Trophoblast cell (in vitro differentiated cells and primary cell): ENCODE results near the gene MAP3K20.

Source experiments
- DNase-seq, 2 donors: peaks; one replicate each; pipeline ENCODE4 v3.0.0-alpha.2; 2016
- H2AFZ ChIP-seq: 2 replicates; pipeline ENCODE4 v1.6.1; 2013; ENCODE audit warnings: low read length, moderate library complexity, mild to moderate bottlenecking; ENCODE audit not compliant: insufficient read depth, poor library complexity
- H2AK5ac ChIP-seq: 2 replicates; pipeline ENCODE4 v1.6.1; 2013; ENCODE audit warnings: mild to moderate bottlenecking, low read length
- H2BK120ac ChIP-seq: 2 replicates; pipeline ENCODE4 v1.6.1; 2013; ENCODE audit warnings: low read length, mild to moderate bottlenecking, moderate library complexity; ENCODE audit not compliant: insufficient read depth, poor library complexity
- H2BK12ac ChIP-seq: 2 replicates; pipeline ENCODE4 v1.6.1; 2013; ENCODE audit warnings: mild to moderate bottlenecking, low read length, moderate library complexity
- H2BK5ac ChIP-seq: 2 replicates; pipeline ENCODE4 v1.6.1; 2013; ENCODE audit warnings: low read length, low read depth, moderate library complexity, mild to moderate bottlenecking; ENCODE audit not compliant: poor library complexity
- H3K14ac ChIP-seq: 2 replicates; pipeline ENCODE4 v1.6.1; 2013; ENCODE audit warnings: mild to moderate bottlenecking, low read length
- H3K18ac ChIP-seq: 2 replicates; pipeline ENCODE4 v1.6.1; 2013; ENCODE audit warnings: mild to moderate bottlenecking, low read length
- H3K23ac ChIP-seq: 2 replicates; pipeline ENCODE4 v1.6.1; 2013; ENCODE audit warnings: low read length
- H3K27ac ChIP-seq: 2 replicates; pipeline ENCODE4 v1.5.1; 2013; ENCODE audit warnings: low read depth, mild to moderate bottlenecking, inconsistent platforms, low read length, moderate library complexity
- H3K27me3 ChIP-seq: 2 replicates; pipeline ENCODE4 v1.6.1; 2013; ENCODE audit warnings: inconsistent platforms, mild to moderate bottlenecking, low read length, moderate library complexity; ENCODE audit not compliant: insufficient read depth
- H3K36me3 ChIP-seq, 2 experiments: 1 replicate in 1 of 2; 2 replicates in 1 of 2; pipeline ENCODE4 v1.6.1; 2013; ENCODE audit warnings: low read length in 2 of 2, mild to moderate bottlenecking in 2 of 2, moderate library complexity in 1 of 2; ENCODE audit not compliant: insufficient read depth in 2 of 2, control insufficient read depth in 1 of 2
- H3K4ac ChIP-seq: 2 replicates; pipeline ENCODE4 v1.6.1; 2013; ENCODE audit warnings: low read depth, mild to moderate bottlenecking, low read length, moderate library complexity
- H3K4me1 ChIP-seq, 2 experiments: 1 replicate in 1 of 2; 2 replicates in 1 of 2; pipeline ENCODE4 v1.6.1; 2013; ENCODE audit warnings: low read length in 2 of 2, mild to moderate bottlenecking in 2 of 2, moderate library complexity in 1 of 2; ENCODE audit not compliant: insufficient read depth in 2 of 2, control insufficient read depth in 1 of 2
- H3K4me2 ChIP-seq: 2 replicates; pipeline ENCODE4 v1.6.1; 2013; ENCODE audit warnings: inconsistent platforms, mild to moderate bottlenecking, low read length, moderate library complexity
- H3K4me3 ChIP-seq: 2 replicates; pipeline ENCODE4 v1.5.1; 2013; ENCODE audit warnings: mild to moderate bottlenecking, low read depth, low read length, inconsistent platforms
- H3K79me1 ChIP-seq: one replicate; pipeline ENCODE4 v1.6.1; 2013; ENCODE audit warnings: low read length
- H3K79me2 ChIP-seq: 2 replicates; pipeline ENCODE4 v1.6.1; 2013; ENCODE audit warnings: low read length, mild to moderate bottlenecking; ENCODE audit not compliant: control insufficient read depth, insufficient read depth, poor library complexity
- H3K9ac ChIP-seq: 2 replicates; pipeline ENCODE4 v1.6.1; 2013; ENCODE audit warnings: mild to moderate bottlenecking, low read length
- H3K9me3 ChIP-seq: 2 replicates; pipeline ENCODE4 v1.6.1; 2013; ENCODE audit warnings: low read depth, mild to moderate bottlenecking, control low read depth, inconsistent platforms, low read length; ENCODE audit not compliant: insufficient read depth
- H4K12ac ChIP-seq: 2 replicates; pipeline ENCODE4 v1.6.1; 2013; ENCODE audit warnings: low read depth, mild to moderate bottlenecking, low read length, moderate library complexity
- H4K8ac ChIP-seq: 2 replicates; pipeline ENCODE4 v1.6.1; 2013; ENCODE audit warnings: low read depth, mild to moderate bottlenecking, low read length, moderate library complexity
- H4K91ac ChIP-seq: one replicate; pipeline ENCODE4 v1.6.1; 2013; ENCODE audit warnings: low read depth, mild to moderate bottlenecking, low read length, moderate library complexity
- WGBS: extraction: QIAGEN DNeasy Blood & Tissue Kit; methylation state at CpG from one replicate; pipeline ENCODE4 v1.1.7; 2013; ENCODE audit warnings: missing lambda C conversion rate; ENCODE audit not compliant: insufficient read length, insufficient coverage; ENCODE audit errors: extremely low coverage; 5-methylcytosine and 5-hydroxymethylcytosine counted together

Gene MAP3K20

GRCh38 chr2:173232956-173233744 lies 157.5 kb downstream of the MAP3K20 start:
- no peak overlapping the region for H2BK120ac ChIP-seq
- no peak overlapping the region for H3K18ac ChIP-seq
- no peak overlapping the region for H2BK12ac ChIP-seq
- H3K9me3 ChIP-seq, result peaks cover under 1% of the 10 kb centered on the region
- no peak overlapping the region for H3K9ac ChIP-seq
- no peak overlapping the region for H4K12ac ChIP-seq
- H2AFZ ChIP-seq, result no peak overlapping the region
- H2AK5ac ChIP-seq, result no peak overlapping the region
- no peak overlapping the region for H3K4me2 ChIP-seq
- H3K27me3 ChIP-seq, result no peaks in the 10 kb centered on the region
- no peaks in the 10 kb centered on the region for H3K79me1 ChIP-seq
- H3K23ac ChIP-seq, result no peak overlapping the region
- no peak for DNase-seq
- H3K4me1 ChIP-seq, result no peaks in the 10 kb centered on the region
- peaks cover 2 to 3% of the 10 kb centered on the region in 2 experiments for H3K36me3 ChIP-seq
- no peak overlapping the region for H3K27ac ChIP-seq
- H2BK5ac ChIP-seq, result no peak overlapping the region
- H3K14ac ChIP-seq, result no peak overlapping the region
- no peak overlapping the region for H3K4me3 ChIP-seq
- no peaks in the 10 kb centered on the region for H3K79me2 ChIP-seq
- H3K4ac ChIP-seq, result no peak overlapping the region
- H4K91ac ChIP-seq, result no peak overlapping the region
- WGBS, result no CpG with 5 or more reads among the region's 5 CpGs
- no peak overlapping the region for H4K8ac ChIP-seq

GRCh38 chr2:173235947-173236803 lies 160.5 kb downstream of the MAP3K20 start:
- Histone ChIP-seq H3K27me3 (no peaks in the 10 kb centered on the region), H4K91ac (no peak overlapping the region), H3K9me3 (no peaks in the 10 kb centered on the region), H2BK12ac (no peak overlapping the region), H3K4me1 (no peaks in the 10 kb centered on the region), H2AFZ (no peak overlapping the region), H3K18ac (no peak overlapping the region), H3K9ac (no peak overlapping the region), H3K79me1 (no peaks in the 10 kb centered on the region), H2BK120ac (no peak overlapping the region), H3K4me2 (no peak overlapping the region), H3K36me3 (peaks cover 4% of the 10 kb centered on the region in 2 experiments), H3K79me2 (no peaks in the 10 kb centered on the region), H3K27ac (no peak overlapping the region), H3K14ac (no peak overlapping the region), H3K4ac (no peak overlapping the region), H3K4me3 (no peak overlapping the region), H2BK5ac (no peak overlapping the region), H4K8ac (no peak overlapping the region), H4K12ac (no peak overlapping the region), H3K23ac (no peak overlapping the region), H2AK5ac (no peak overlapping the region)
- DNase-seq, result no peak
- no CpG with 5 or more reads among the region's 5 CpGs for WGBS

GRCh38 chr2:173238385-173238784 lies 162.7 kb downstream of the MAP3K20 start:
- no peaks in the 10 kb centered on the region for H3K27me3 ChIP-seq
- H3K23ac ChIP-seq, result no peak overlapping the region
- no peak overlapping the region for H3K4ac ChIP-seq
- H2BK5ac ChIP-seq, result no peak overlapping the region
- DNase-seq, result no peak
- H4K8ac ChIP-seq, result no peak overlapping the region
- no peak overlapping the region for H4K91ac ChIP-seq
- peaks cover 4 to 6% of the 10 kb centered on the region in 2 experiments for H3K36me3 ChIP-seq
- H2BK12ac ChIP-seq, result no peak overlapping the region
- no peak overlapping the region for H3K4me2 ChIP-seq
- H2AK5ac ChIP-seq, result no peak overlapping the region
- no peak overlapping the region for H2BK120ac ChIP-seq
- no peak overlapping the region for H2AFZ ChIP-seq
- no peak overlapping the region for H3K18ac ChIP-seq
- H3K79me2 ChIP-seq, result no peaks in the 10 kb centered on the region
- no peaks in the 10 kb centered on the region for H3K4me1 ChIP-seq
- no peaks in the 10 kb centered on the region for H3K9me3 ChIP-seq
- H3K14ac ChIP-seq, result no peak overlapping the region
- no peak overlapping the region for H3K27ac ChIP-seq
- no peak overlapping the region for H3K9ac ChIP-seq
- no peaks in the 10 kb centered on the region for H3K79me1 ChIP-seq
- H3K4me3 ChIP-seq, result no peak overlapping the region
- no CpG with 5 or more reads among the region's 4 CpGs for WGBS
- H4K12ac ChIP-seq, result no peak overlapping the region

GRCh38 chr2:173238831-173239230 lies 163.2 kb downstream of the MAP3K20 start:
- no peak overlapping the region for H3K9ac ChIP-seq
- no peaks in the 10 kb centered on the region for H3K79me1 ChIP-seq
- no peak overlapping the region for H3K14ac ChIP-seq
- no peak overlapping the region for H3K27ac ChIP-seq
- H2BK12ac ChIP-seq, result no peak overlapping the region
- no peak overlapping the region for H3K18ac ChIP-seq
- no peak overlapping the region for H3K4ac ChIP-seq
- H2BK120ac ChIP-seq, result no peak overlapping the region
- H3K4me3 ChIP-seq, result no peak overlapping the region
- H3K23ac ChIP-seq, result no peak overlapping the region
- H2AFZ ChIP-seq, result no peak overlapping the region
- no peaks in the 10 kb centered on the region for H3K4me1 ChIP-seq
- H4K91ac ChIP-seq, result no peak overlapping the region
- WGBS, result no CpG with 5 or more reads among the region's 3 CpGs
- no peak overlapping the region for H4K12ac ChIP-seq
- H2AK5ac ChIP-seq, result no peak overlapping the region
- H2BK5ac ChIP-seq, result no peak overlapping the region
- no peaks in the 10 kb centered on the region for H3K9me3 ChIP-seq
- H3K36me3 ChIP-seq, result peaks cover 2 to 6% of the 10 kb centered on the region in 2 experiments
- H3K79me2 ChIP-seq, result no peaks in the 10 kb centered on the region
- H4K8ac ChIP-seq, result no peak overlapping the region
- H3K4me2 ChIP-seq, result no peak overlapping the region
- no peaks in the 10 kb centered on the region for H3K27me3 ChIP-seq
- DNase-seq, result no peak
